ENCODE results near the gene FBXO41. TPM values are rescaled to one million over a fixed set of nuclear protein-coding genes. Genes with fewer than 3 reads are reported as not detected.

FBXO41 gene
- total RNA-seq, 4 donors from 2014 or later, result 0.84 to 13.9 (median 4.4) TPM

DNA sequence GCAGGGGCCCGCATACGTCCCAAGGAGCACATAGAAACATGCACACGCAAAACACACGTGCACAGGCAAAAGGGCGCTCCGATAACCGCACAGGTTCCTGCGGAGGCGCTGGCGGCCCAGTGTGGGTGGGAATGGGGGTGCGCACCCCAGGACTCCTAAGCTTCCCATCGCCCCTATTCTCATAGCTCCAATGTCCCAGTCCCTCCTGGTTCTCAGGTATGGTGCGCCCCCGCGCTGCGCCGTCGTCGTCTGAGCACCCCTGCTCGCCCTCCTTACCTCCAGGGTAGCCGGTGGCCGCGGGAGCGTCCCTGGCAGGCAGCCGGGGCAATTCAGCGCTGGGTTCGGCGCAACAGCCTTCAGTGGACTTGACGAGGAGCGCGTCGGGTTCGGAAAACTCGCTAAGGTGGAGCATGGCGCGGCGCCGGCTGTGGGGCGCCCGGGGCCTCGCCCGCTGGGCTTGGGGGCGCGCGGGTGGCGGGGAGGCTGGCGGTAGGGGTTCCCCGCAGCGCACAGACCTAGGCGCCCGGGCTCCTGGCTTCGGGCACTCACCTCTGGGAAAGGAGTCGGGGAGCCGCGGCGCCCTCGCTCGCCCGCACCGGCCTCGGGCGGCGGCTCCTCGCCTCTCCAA lies 8.7 kb upstream of the FBXO41 start:
- peaks cover 0 to 29% (median 7%) of the 10 kb centered on the region in 4 donors for H3K4me1 ChIP-seq
- TF ChIP-seq POLR2A (IDR thresholded peaks at IDR 0.05), result no peak
- TF ChIP-seq, protein P1, sequence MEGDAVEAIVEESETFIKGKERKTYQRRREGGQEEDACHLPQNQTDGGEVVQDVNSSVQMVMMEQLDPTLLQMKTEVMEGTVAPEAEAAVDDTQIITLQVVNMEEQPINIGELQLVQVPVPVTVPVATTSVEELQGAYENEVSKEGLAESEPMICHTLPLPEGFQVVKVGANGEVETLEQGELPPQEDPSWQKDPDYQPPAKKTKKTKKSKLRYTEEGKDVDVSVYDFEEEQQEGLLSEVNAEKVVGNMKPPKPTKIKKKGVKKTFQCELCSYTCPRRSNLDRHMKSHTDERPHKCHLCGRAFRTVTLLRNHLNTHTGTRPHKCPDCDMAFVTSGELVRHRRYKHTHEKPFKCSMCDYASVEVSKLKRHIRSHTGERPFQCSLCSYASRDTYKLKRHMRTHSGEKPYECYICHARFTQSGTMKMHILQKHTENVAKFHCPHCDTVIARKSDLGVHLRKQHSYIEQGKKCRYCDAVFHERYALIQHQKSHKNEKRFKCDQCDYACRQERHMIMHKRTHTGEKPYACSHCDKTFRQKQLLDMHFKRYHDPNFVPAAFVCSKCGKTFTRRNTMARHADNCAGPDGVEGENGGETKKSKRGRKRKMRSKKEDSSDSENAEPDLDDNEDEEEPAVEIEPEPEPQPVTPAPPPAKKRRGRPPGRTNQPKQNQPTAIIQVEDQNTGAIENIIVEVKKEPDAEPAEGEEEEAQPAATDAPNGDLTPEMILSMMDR (IDR thresholded peaks at IDR 0.05), result no peak
- no peak for TF ChIP-seq EP300 (IDR thresholded peaks at IDR 0.05)
- H3K9me3 ChIP-seq, result no peaks in the 10 kb centered on the region
- H3K27ac ChIP-seq, result no peak overlapping the region
- H3K36me3 ChIP-seq, result no peaks in the 10 kb centered on the region
- peaks cover 7 to 95% of the 10 kb centered on the region in 2 donors for H3K27me3 ChIP-seq
- peak overlapping the region; percentile 7 to 44 (median 34) for H3K4me3 ChIP-seq
- 5 to 6% methylated on average over 38 to 54 of the region's 64 CpGs for WGBS, 2 donors
- DNase-seq (ENCODE audit: low spot score in 2 of 2), result no peak

DNA sequence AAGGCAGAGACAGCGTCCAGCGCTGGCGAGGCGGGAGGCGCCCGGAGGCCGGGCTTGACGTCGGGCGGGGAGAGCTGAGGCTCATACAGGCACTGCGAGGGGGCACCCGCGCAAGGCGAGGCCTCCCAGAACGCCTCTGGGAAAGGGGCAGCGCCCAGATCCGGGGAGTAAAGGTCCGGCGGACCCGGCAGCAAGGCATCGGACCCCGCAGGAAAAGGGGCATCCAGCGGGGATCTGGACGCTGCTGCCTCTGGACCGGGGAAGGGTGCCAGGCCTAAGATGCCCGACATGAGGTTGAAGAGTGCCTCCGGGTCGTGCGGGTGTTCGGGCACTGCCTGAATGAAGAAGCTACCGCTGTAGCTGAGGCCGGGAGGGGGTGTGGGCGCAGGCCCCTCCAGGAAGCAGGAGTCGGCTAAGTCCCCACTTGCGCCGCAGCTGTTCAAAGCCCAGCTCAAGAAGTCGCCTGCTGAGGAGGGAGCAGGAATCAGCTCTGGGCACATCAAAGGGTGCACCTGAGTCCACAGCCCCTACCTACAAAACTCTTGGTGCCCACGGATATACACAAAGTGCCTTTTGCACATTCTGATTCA lies 8.1 kb upstream of the FBXO41 start:
- Histone ChIP-seq H3K4me3 (no peak overlapping the region), H3K36me3 (no peaks in the 10 kb centered on the region), H3K27ac (no peak overlapping the region), H3K9me3 (no peaks in the 10 kb centered on the region), H3K4me1 (peaks cover 0 to 29% (median 7%) of the 10 kb centered on the region in 4 donors), H3K27me3 (peaks cover 7 to 92% of the 10 kb centered on the region in 2 donors)
- 3 to 7% methylated on average over 9 to 23 of the region's 38 CpGs for WGBS, 2 donors
- DNase-seq (ENCODE audit: low spot score in 2 of 2), result no peak
- TF ChIP-seq POLR2A (IDR thresholded peaks at IDR 0.05), result no peak
- TF ChIP-seq, protein P1 (IDR thresholded peaks at IDR 0.05), result no peak
- TF ChIP-seq EP300 (IDR thresholded peaks at IDR 0.05), result no peak

DNA sequence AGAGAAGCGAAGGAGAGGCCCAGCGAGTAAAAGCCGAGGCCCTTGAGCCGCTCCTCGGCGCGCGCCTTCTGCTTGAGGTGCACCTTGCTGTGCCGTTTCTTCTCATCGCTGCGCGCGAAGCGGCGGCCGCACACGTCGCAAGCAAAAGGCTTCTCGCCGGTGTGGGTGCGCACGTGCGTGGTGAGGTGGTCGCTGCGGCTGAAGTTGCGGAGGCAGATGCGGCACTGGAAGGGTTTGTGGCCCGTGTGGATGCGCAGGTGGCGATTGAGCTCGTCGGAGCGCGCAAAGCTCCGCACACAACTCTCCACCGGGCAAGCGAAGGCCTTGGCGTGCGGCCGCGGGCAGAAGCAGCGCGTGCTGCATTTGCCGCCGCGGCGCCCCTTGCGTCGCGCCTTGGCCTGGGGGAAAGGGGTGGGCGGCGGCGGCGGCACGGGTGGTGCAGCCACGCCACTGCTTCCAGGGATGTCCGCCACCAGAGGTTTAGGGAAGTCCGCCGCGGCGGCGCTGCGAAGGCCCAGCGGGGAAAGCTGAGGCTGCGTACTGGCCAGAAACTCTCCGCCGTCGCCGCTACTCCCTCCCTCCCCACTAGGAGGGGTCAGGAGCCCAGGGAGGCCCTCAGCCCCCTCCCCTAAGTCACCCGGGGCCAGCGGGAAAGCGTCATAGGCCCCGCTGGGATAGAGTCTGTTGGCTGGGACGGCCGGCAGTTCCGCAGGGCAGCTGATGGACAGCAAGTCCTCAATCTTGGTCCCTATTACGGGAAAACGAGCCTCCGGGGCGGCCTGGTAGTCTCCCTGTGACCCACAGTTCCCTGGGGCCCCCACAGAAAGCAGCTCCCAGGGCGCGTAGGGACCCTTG lies 7.4 kb upstream of the FBXO41 start:
- no peaks in the 10 kb centered on the region for H3K9me3 ChIP-seq
- no peak for DNase-seq (ENCODE audit: low spot score in 2 of 2)
- peaks cover 5 to 92% of the 10 kb centered on the region in 2 donors for H3K27me3 ChIP-seq
- peak overlapping the region in 1 of 4 donors; percentile 16 for H3K4me3 ChIP-seq
- H3K27ac ChIP-seq, result no peak overlapping the region
- 2 to 3% methylated on average over 18 to 38 of the region's 82 CpGs for WGBS, 2 donors
- TF ChIP-seq EP300 (IDR thresholded peaks at IDR 0.05) (no peak), POLR2A (IDR thresholded peaks at IDR 0.05) (no peak)
- TF ChIP-seq, protein P1 (IDR thresholded peaks at IDR 0.05), result no peak
- H3K36me3 ChIP-seq, result no peaks in the 10 kb centered on the region
- H3K4me1 ChIP-seq, result peaks cover 0 to 29% (median 7%) of the 10 kb centered on the region in 4 donors

DNA sequence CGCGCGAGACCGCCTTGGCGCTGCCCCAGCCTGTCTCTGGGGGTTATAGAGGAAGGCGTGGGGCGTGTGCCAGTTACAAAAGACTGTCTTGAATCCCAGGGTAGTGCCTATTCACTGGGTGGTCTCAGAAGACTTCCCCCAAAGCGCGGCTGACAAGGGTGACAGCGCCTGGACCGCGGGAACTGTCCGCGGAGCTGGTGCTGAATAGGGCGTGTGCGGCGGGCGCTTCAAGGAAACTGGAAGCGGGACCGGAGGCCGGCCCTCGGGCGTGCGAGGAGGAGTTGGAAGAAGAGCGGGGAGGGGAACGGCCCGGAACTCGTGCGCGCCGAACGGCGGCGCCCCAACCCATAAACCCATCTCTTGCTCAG lies 6.8 kb upstream of the FBXO41 start:
- no peaks in the 10 kb centered on the region for H3K9me3 ChIP-seq
- DNase-seq (ENCODE audit: low spot score in 2 of 2), result no peak
- H3K36me3 ChIP-seq, result no peaks in the 10 kb centered on the region
- H3K4me3 ChIP-seq, result peak overlapping the region in 1 of 4 donors; percentile 16
- WGBS, 2 donors, result 3 to 4% methylated on average over 33 to 34 of the region's 34 CpGs
- H3K27ac ChIP-seq, result no peak overlapping the region
- TF ChIP-seq POLR2A (IDR thresholded peaks at IDR 0.05) (no peak), EP300 (IDR thresholded peaks at IDR 0.05) (no peak)
- TF ChIP-seq, protein P1 (IDR thresholded peaks at IDR 0.05), result no peak
- H3K27me3 ChIP-seq, result peaks cover 5 to 92% of the 10 kb centered on the region in 2 donors
- H3K4me1 ChIP-seq, result peaks cover 0 to 29% (median 7%) of the 10 kb centered on the region in 4 donors

Measured in tibial nerve (tissue), 4 donors.